Loucy (cell line): ENCODE measurements around the gene BRINP3.

Source experiments
- H2AFZ ChIP-seq: fragments of 200-600 bp; sonication (generic); 2 replicates; pipeline ENCODE4 v1.6.0; 2016; ENCODE audit warnings: antibody characterized with exemption, mild to moderate bottlenecking, low read length, moderate library complexity
- H3F3A ChIP-seq: fragments of 200-600 bp; 2 replicates; pipeline ENCODE4 v1.6.0; 2016; ENCODE audit warnings: antibody characterized with exemption, low read depth, mild to moderate bottlenecking
- H3K27me3 ChIP-seq: fragments of 200-600 bp; sonication (generic); 2 replicates; pipeline ENCODE4 v1.6.1; 2014; ENCODE audit warnings: low read length, mild to moderate bottlenecking; ENCODE audit not compliant: insufficient read depth, poor library complexity, severe bottlenecking
- H3K36me3 ChIP-seq: fragments of 200-600 bp; sonication (generic); 2 replicates; pipeline ENCODE4 v1.6.1; 2016; ENCODE audit warnings: low read length; ENCODE audit not compliant: insufficient read depth
- H3K4me1 ChIP-seq: fragments of 200-600 bp; sonication (generic); 2 replicates; pipeline ENCODE4 v1.5.1; 2014; ENCODE audit warnings: low read length, mild to moderate bottlenecking; ENCODE audit not compliant: insufficient read depth, poor library complexity, severe bottlenecking
- H3K4me2 ChIP-seq: fragments of 200-600 bp; sonication (generic); 2 replicates; pipeline ENCODE4 v1.6.0; 2014; ENCODE audit warnings: antibody characterized with exemption, low read length, low read depth, mild to moderate bottlenecking; ENCODE audit not compliant: poor library complexity, severe bottlenecking
- H3K4me3 ChIP-seq: fragments of 200-600 bp; sonication (generic); 2 replicates; pipeline ENCODE4 v1.5.1; 2014; ENCODE audit warnings: low read length, mild to moderate bottlenecking, mixed read lengths; ENCODE audit not compliant: poor library complexity, severe bottlenecking
- H3K79me2 ChIP-seq: fragments of 200-600 bp; sonication (generic); 2 replicates; pipeline ENCODE4 v1.6.1; 2014; ENCODE audit warnings: low read length; ENCODE audit not compliant: insufficient read depth
- H3K9ac ChIP-seq: fragments of 200-600 bp; sonication (generic); 2 replicates; pipeline ENCODE4 v1.6.0; 2014; ENCODE audit warnings: mild to moderate bottlenecking, low read depth, low read length, moderate library complexity; ENCODE audit not compliant: poor library complexity, severe bottlenecking
- H3K9me2 ChIP-seq: fragments of 200-600 bp; sonication (generic); replicated peaks from 2 replicates; pipeline ENCODE4 v1.6.1; 2016; ENCODE audit warnings: low read depth, low read length, mixed read lengths
- H3K9me3 ChIP-seq: fragments of 200-600 bp; sonication (generic); 2 replicates; pipeline ENCODE4 v1.6.1; 2014; ENCODE audit warnings: mild to moderate bottlenecking, antibody characterized with exemption, low read length, low read depth; ENCODE audit not compliant: insufficient read depth
- H4K20me1 ChIP-seq: fragments of 200-600 bp; sonication (generic); 2 replicates; pipeline ENCODE4 v1.6.0; 2014; ENCODE audit warnings: antibody characterized with exemption, low read length, mild to moderate bottlenecking; ENCODE audit not compliant: insufficient read depth, poor library complexity, severe bottlenecking
- CTCF ChIP-seq: fragments of 200-600 bp; sonication (generic); conservative IDR thresholded peaks from 2 replicates; pipeline ENCODE4 v1.5.1; 2014; ENCODE audit warnings: mild to moderate bottlenecking, antibody characterized with exemption, low read length
- EZH2phosphoT487 ChIP-seq: fragments of 200-600 bp; IDR thresholded peaks from 2 replicates; pipeline ENCODE4 v1.6.1; 2018; ENCODE audit warnings: antibody characterized with exemption, mild to moderate bottlenecking, moderate library complexity, borderline replicate concordance

The BRINP3 gene

DNA sequence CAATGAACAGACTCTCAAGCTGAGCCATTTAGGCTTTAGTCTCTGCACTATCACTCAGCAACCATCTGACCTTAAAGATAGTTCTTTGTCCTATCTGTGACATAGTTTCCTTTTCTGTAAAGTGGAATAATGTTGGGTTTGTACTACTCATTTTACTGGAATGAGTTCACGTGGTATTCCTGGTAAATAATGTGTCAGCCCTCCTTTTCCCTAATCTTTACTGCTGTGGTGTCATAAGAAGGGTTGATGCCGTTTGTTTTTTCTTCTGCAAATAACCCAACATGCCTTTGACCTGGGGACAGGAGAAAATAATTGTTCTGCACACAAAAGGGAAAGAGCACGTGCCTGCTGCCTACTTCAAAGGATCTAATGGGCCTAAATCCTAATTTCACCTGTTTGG is 297.8 kb downstream of the BRINP3 start:
- Histone ChIP-seq H3K27me3 (no peaks in the 10 kb centered on the region), H3K9me3 (no peaks in the 10 kb centered on the region), H3K9ac (no peak overlapping the region), H3K36me3 (no peaks in the 10 kb centered on the region), H3K4me1 (no peaks in the 10 kb centered on the region), H3K4me2 (no peak overlapping the region), H3F3A (no peaks in the 10 kb centered on the region), H4K20me1 (no peaks in the 10 kb centered on the region), H3K9me2 (no peaks in the 10 kb centered on the region), H3K4me3 (no peak overlapping the region), H3K79me2 (no peaks in the 10 kb centered on the region), H2AFZ (no peak overlapping the region)
- TF ChIP-seq CTCF (no peak), EZH2phosphoT487 (no peak)

GRCh38 chr1:190178827-190179226 is 298.8 kb downstream of the BRINP3 start:
- no peaks in the 10 kb centered on the region for H4K20me1 ChIP-seq

GRCh38 chr1:190177555-190177954 is 300.1 kb downstream of the BRINP3 start:
- H3K4me1 ChIP-seq, result no peaks in the 10 kb centered on the region
- H3K9me3 ChIP-seq, result no peaks in the 10 kb centered on the region
- H3K27me3 ChIP-seq, result no peaks in the 10 kb centered on the region
- no peak overlapping the region for H3K4me2 ChIP-seq
- no peaks in the 10 kb centered on the region for H3F3A ChIP-seq
- H3K79me2 ChIP-seq, result no peaks in the 10 kb centered on the region
- H3K9ac ChIP-seq, result no peak overlapping the region
- H4K20me1 ChIP-seq, result no peaks in the 10 kb centered on the region
- H3K4me3 ChIP-seq, result no peak overlapping the region
- H3K9me2 ChIP-seq, result no peaks in the 10 kb centered on the region
- no peaks in the 10 kb centered on the region for H3K36me3 ChIP-seq
- H2AFZ ChIP-seq, result no peak overlapping the region
- no peak for TF ChIP-seq EZH2phosphoT487
- no peak for TF ChIP-seq CTCF

More at GRCh38 chr1:190178827-190179226, 298.8 kb downstream of the BRINP3 start:
- no peak overlapping the region for H2AFZ ChIP-seq
- no peaks in the 10 kb centered on the region for H3K9me2 ChIP-seq
- no peak overlapping the region for H3K4me2 ChIP-seq
- H3F3A ChIP-seq, result no peaks in the 10 kb centered on the region
- TF ChIP-seq EZH2phosphoT487, result no peak
- no peak for TF ChIP-seq CTCF
- no peaks in the 10 kb centered on the region for H3K9me3 ChIP-seq
- no peaks in the 10 kb centered on the region for H3K4me1 ChIP-seq
- no peaks in the 10 kb centered on the region for H3K36me3 ChIP-seq
- no peak overlapping the region for H3K4me3 ChIP-seq
- no peaks in the 10 kb centered on the region for H3K79me2 ChIP-seq
- H3K27me3 ChIP-seq, result no peaks in the 10 kb centered on the region
- no peak overlapping the region for H3K9ac ChIP-seq
